ENCODE measurements around the gene GPR146. TPM values are rescaled to one million over a fixed set of nuclear protein-coding genes. Genes with fewer than 3 reads are reported as not detected.

Gene GPR146
- total and polyA plus RNA-seq, 7 donors, result 5.0 to 14.0 (median 9.4) TPM

- no peak for DNase-seq
- Histone ChIP-seq H3K4me1 (peaks cover 11% of the 10 kb centered on the region), H3K27me3 (ENCODE audit: insufficient read depth in 3 of 3, low read length in 2 of 3) (no peaks in the 10 kb centered on the region), H3K9me3 (no peaks in the 10 kb centered on the region), H3K36me3 (ENCODE audit: insufficient read depth in 1 of 2, low read depth in 1 of 2) (no peaks in the 10 kb centered on the region), H3K4me3 (no peak overlapping the region), H3K27ac (no peak overlapping the region)
- ATAC-seq, result no peak
- WGBS, 3 donors, result 81 to 87% (median 84%) methylated on average over 20 of the region's 20 CpGs
- intact Hi-C loops (cut with DNase I), result no loop called here
- TF ChIP-seq, protein P1, sequence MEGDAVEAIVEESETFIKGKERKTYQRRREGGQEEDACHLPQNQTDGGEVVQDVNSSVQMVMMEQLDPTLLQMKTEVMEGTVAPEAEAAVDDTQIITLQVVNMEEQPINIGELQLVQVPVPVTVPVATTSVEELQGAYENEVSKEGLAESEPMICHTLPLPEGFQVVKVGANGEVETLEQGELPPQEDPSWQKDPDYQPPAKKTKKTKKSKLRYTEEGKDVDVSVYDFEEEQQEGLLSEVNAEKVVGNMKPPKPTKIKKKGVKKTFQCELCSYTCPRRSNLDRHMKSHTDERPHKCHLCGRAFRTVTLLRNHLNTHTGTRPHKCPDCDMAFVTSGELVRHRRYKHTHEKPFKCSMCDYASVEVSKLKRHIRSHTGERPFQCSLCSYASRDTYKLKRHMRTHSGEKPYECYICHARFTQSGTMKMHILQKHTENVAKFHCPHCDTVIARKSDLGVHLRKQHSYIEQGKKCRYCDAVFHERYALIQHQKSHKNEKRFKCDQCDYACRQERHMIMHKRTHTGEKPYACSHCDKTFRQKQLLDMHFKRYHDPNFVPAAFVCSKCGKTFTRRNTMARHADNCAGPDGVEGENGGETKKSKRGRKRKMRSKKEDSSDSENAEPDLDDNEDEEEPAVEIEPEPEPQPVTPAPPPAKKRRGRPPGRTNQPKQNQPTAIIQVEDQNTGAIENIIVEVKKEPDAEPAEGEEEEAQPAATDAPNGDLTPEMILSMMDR (IDR thresholded peaks at IDR 0.05), result no peak
Measured at GRCh38 chr7:1093916-1094508, 49.7 kb downstream of the GPR146 start.

- TF ChIP-seq, protein P1 (IDR thresholded peaks at IDR 0.05), result no peak
- H3K27ac ChIP-seq, result no peak overlapping the region
- WGBS, 3 donors, result 83 to 88% (median 87%) methylated on average over 12 to 14 of the region's 14 CpGs
- no peak overlapping the region for H3K4me3 ChIP-seq
- no peaks in the 10 kb centered on the region for H3K36me3 ChIP-seq (ENCODE audit: insufficient read depth in 1 of 2, low read depth in 1 of 2)
- ATAC-seq, result no peak
- peak in 1 of 2 donors; percentile 14 for DNase-seq
- intact Hi-C loops (cut with DNase I), result no loop called here
- H3K27me3 ChIP-seq (ENCODE audit: insufficient read depth in 3 of 3, low read length in 2 of 3), result no peaks in the 10 kb centered on the region
- no peaks in the 10 kb centered on the region for H3K9me3 ChIP-seq
- peaks cover 11% of the 10 kb centered on the region for H3K4me1 ChIP-seq
Measured at GRCh38 chr7:1094870-1095269, 50.5 kb downstream of the GPR146 start.

GRCh38 chr7:1095621-1096155, 51.3 kb downstream of the GPR146 start:
- H3K4me3 ChIP-seq, result peak overlapping the region; percentile 47
- intact Hi-C loops (cut with DNase I), result no loop called here
- WGBS, 3 donors, result 39 to 66% (median 42%) methylated on average over 22 to 23 of the region's 23 CpGs
- TF ChIP-seq, protein P1 (IDR thresholded peaks at IDR 0.05), result no peak
- peak in 3 of 4 donors; percentile 27 to 50 (median 34) for ATAC-seq
- H3K27me3 ChIP-seq (ENCODE audit: insufficient read depth in 3 of 3, low read length in 2 of 3), result no peaks in the 10 kb centered on the region
- H3K27ac ChIP-seq, result peak overlapping the region; percentile 27
- no peaks in the 10 kb centered on the region for H3K9me3 ChIP-seq
- peak in 1 of 2 donors; percentile 51 for DNase-seq
- no peaks in the 10 kb centered on the region for H3K36me3 ChIP-seq (ENCODE audit: insufficient read depth in 1 of 2, low read depth in 1 of 2)
- H3K4me1 ChIP-seq, result peaks cover 11% of the 10 kb centered on the region

DNA sequence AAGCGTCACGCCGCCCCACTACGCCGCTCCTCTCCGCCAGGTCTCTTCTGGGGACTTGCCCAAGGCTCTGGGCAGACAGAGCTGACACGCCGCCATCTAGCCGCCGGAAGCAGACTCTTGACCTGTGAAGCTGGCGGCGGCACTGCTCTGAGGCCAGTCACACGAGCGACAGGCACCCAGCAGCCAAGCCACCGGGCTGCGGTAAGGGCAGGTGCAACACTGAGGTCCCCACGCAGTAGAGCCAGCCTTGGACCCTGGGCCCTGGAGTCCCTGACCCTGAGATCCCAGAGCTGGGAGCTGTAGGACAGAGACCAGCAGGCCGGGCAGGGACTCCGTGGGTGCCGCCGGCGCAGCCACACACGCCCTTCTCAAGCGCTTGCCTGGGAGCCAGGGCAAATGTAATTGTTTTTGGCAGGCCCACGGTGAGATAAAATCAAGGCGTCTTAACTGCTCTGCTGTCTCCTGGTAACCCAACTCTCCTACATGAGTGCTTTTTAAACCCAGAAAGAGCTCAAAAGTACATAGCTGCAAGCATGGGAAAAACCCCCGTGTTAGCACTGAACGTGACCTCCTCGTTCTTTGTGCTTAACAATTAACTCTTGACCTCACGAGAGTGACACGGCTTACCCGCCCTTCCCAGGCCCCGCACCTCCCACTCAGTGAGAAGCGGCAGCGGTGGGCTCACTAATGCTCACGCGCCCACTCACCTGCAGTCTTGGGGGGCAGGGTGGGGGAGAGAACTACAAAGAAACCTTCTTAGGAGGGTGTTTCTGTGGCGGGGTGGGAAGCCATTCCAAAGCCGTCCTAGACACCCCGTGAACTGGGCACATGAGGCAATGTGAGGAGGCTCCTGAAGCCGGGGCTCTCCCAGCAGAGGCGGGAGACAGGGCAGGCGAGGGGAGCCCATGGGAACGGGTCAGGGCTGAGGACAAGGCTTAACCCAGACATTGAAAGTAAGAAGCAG, 52.1 kb downstream of the GPR146 start:
- 49 to 61% (median 51%) methylated on average over 44 of the region's 44 CpGs for WGBS, 3 donors
- Histone ChIP-seq H3K27me3 (ENCODE audit: insufficient read depth in 3 of 3, low read length in 2 of 3) (no peaks in the 10 kb centered on the region), H3K9me3 (no peaks in the 10 kb centered on the region), H3K4me3 (peak overlapping the region; percentile 47), H3K36me3 (ENCODE audit: insufficient read depth in 1 of 2, low read depth in 1 of 2) (no peaks in the 10 kb centered on the region), H3K27ac (peak overlapping the region; percentile 27), H3K4me1 (peaks cover 11% of the 10 kb centered on the region)
- ATAC-seq, result peak; percentile 72 to 88 (median 80)
- intact Hi-C loops (cut with DNase I), result no loop called here
- TF ChIP-seq, protein P1 (IDR thresholded peaks at IDR 0.05), result no peak
- peak in 1 of 2 donors; percentile 70 for DNase-seq

Measured in psoas muscle (tissue), 8 donors.